H9 (cell line): ENCODE data around the gene NTN3. TPM values are rescaled to one million over a fixed set of nuclear protein-coding genes. Genes with fewer than 3 reads are reported as not detected.
A peak's percentile ranks its signal among the peaks of the same experiment; 100 is the strongest.

Experiments
- DNase-seq: peaks from one replicate; pipeline ENCODE4 v3.0.0-alpha.2; 2017
- H2AFZ ChIP-seq: one replicate; pipeline ENCODE4 v1.6.1; 2013; ENCODE audit warnings: mild to moderate bottlenecking, low read length, control low read depth, moderate library complexity
- H2AK5ac ChIP-seq: 2 replicates; pipeline ENCODE4 v1.6.1; 2013; ENCODE audit warnings: low read length, control low read depth, mixed read lengths; ENCODE audit not compliant: insufficient read length
- H2BK120ac ChIP-seq: one replicate; pipeline ENCODE4 v1.6.1; 2013; ENCODE audit warnings: low read depth, mild to moderate bottlenecking, low read length, control low read depth, inconsistent platforms; ENCODE audit not compliant: poor library complexity, severe bottlenecking
- H2BK12ac ChIP-seq: 2 replicates; pipeline ENCODE4 v1.6.1; 2013; ENCODE audit warnings: low read length, control low read depth, mixed read lengths, low read depth; ENCODE audit not compliant: insufficient read length
- H2BK15ac ChIP-seq: 2 replicates; pipeline ENCODE4 v1.6.1; 2013; ENCODE audit warnings: low read depth, low read length, control low read depth
- H2BK20ac ChIP-seq: one replicate; pipeline ENCODE4 v1.6.1; 2013; ENCODE audit warnings: low read depth, mild to moderate bottlenecking, low read length, control low read depth, inconsistent platforms; ENCODE audit not compliant: poor library complexity, severe bottlenecking
- H2BK5ac ChIP-seq: 2 replicates; pipeline ENCODE4 v1.6.1; 2013; ENCODE audit warnings: low read length, control low read depth, mixed read lengths; ENCODE audit not compliant: insufficient read length
- H3K14ac ChIP-seq: 2 replicates; pipeline ENCODE4 v1.6.1; 2013; ENCODE audit warnings: low read length, control low read depth; ENCODE audit not compliant: insufficient read depth
- H3K18ac ChIP-seq: 2 replicates; pipeline ENCODE4 v1.6.1; 2013; ENCODE audit warnings: low read depth, mild to moderate bottlenecking, mixed read lengths, low read length, control low read depth; ENCODE audit not compliant: insufficient read length
- H3K23ac ChIP-seq: 2 replicates; pipeline ENCODE4 v1.6.1; 2013; ENCODE audit warnings: low read length, control low read depth, mixed read lengths, low read depth; ENCODE audit not compliant: insufficient read length
- H3K23me2 ChIP-seq: 2 replicates; pipeline ENCODE4 v1.6.1; 2013; ENCODE audit warnings: low read depth, mild to moderate bottlenecking, mixed read lengths, low read length, control low read depth; ENCODE audit not compliant: insufficient read length, poor library complexity, severe bottlenecking
- H3K27ac ChIP-seq: 2 replicates; pipeline ENCODE4 v1.5.1; 2013; ENCODE audit warnings: low read length, control low read depth, mixed read lengths, low read depth; ENCODE audit not compliant: insufficient read length
- H3K27me3 ChIP-seq: 2 replicates; pipeline ENCODE4 v1.6.1; 2013; ENCODE audit warnings: low read length, control low read depth, inconsistent platforms; ENCODE audit not compliant: insufficient read depth
- H3K4ac ChIP-seq: 2 replicates; pipeline ENCODE4 v1.6.1; 2013; ENCODE audit warnings: low read depth, mild to moderate bottlenecking, control low read depth, inconsistent platforms, low read length, moderate library complexity
- H3K4me1 ChIP-seq: 2 replicates; pipeline ENCODE4 v1.6.1; 2013; ENCODE audit warnings: low read length, control low read depth, inconsistent platforms; ENCODE audit not compliant: insufficient read depth
- H3K4me2 ChIP-seq: 2 replicates; pipeline ENCODE4 v1.6.1; 2013; ENCODE audit warnings: low read length, control low read depth, mixed read lengths; ENCODE audit not compliant: insufficient read length, insufficient read depth
- H3K56ac ChIP-seq: 2 replicates; pipeline ENCODE4 v1.6.1; 2013; ENCODE audit warnings: low read depth, mild to moderate bottlenecking, mixed read lengths, low read length, control low read depth; ENCODE audit not compliant: insufficient read length
- H3K79me1 ChIP-seq: 2 replicates; pipeline ENCODE4 v1.6.1; 2013; ENCODE audit warnings: low read depth, mild to moderate bottlenecking, moderate library complexity, low read length, control low read depth, inconsistent platforms; ENCODE audit not compliant: insufficient read depth, poor library complexity, severe bottlenecking
- H3K79me2 ChIP-seq: 2 replicates; pipeline ENCODE4 v1.6.1; 2013; ENCODE audit warnings: low read length, control low read depth, inconsistent platforms; ENCODE audit not compliant: insufficient read depth
- H3K9ac ChIP-seq: 2 replicates; pipeline ENCODE4 v1.6.1; 2013; ENCODE audit warnings: low read length, control low read depth, mixed read lengths; ENCODE audit not compliant: insufficient read length; ENCODE audit errors: extremely low read depth
- H3K9me3 ChIP-seq: one replicate; pipeline ENCODE4 v1.6.1; 2013; ENCODE audit warnings: low read depth, low read length, inconsistent platforms; ENCODE audit not compliant: control insufficient read depth
- H3T11ph ChIP-seq: one replicate; pipeline ENCODE4 v1.6.1; 2013; ENCODE audit warnings: mild to moderate bottlenecking, low read length, control low read depth, inconsistent platforms
- H4K20me1 ChIP-seq: one replicate; pipeline ENCODE4 v1.6.1; 2013; ENCODE audit not compliant: control insufficient read depth, insufficient read length, insufficient read depth
- H4K5ac ChIP-seq: 2 replicates; pipeline ENCODE4 v1.6.1; 2013; ENCODE audit warnings: low read depth, mild to moderate bottlenecking, mixed read lengths, low read length, control low read depth; ENCODE audit not compliant: insufficient read length
- H4K8ac ChIP-seq: replicated peaks from 2 replicates; pipeline ENCODE4 v1.6.1; 2013; ENCODE audit warnings: low read length, control low read depth, mixed read lengths, low read depth; ENCODE audit not compliant: insufficient read length
- H4K91ac ChIP-seq: 2 replicates; pipeline ENCODE4 v1.6.1; 2013; ENCODE audit warnings: low read depth, mild to moderate bottlenecking, moderate library complexity, mixed read lengths, low read length, control low read depth; ENCODE audit not compliant: insufficient read length
- H3K27ac Mint-ChIP-seq, 3 experiments: 2 replicates in 2 of 3; 3 replicates in 1 of 3; pipeline ENCODE4 v1.8.0; 2020 to 2021; ENCODE audit warnings: mixed read lengths in 3 of 3, mild to moderate bottlenecking in 1 of 3, moderate library complexity in 1 of 3
- H3K27me3 Mint-ChIP-seq: 2 replicates; pipeline ENCODE4 v1.8.0; 2021; ENCODE audit warnings: low read depth, mild to moderate bottlenecking, moderate library complexity, mixed read lengths
- H3K36me3 Mint-ChIP-seq, 3 experiments: 2 replicates in 2 of 3; 3 replicates in 1 of 3; pipeline ENCODE4 v1.8.0; 2020 to 2021; ENCODE audit warnings: low read depth in 3 of 3, mixed read lengths in 3 of 3; ENCODE audit not compliant: insufficient read depth in 1 of 3
- H3K4me1 Mint-ChIP-seq, 2 experiments: 2 replicates each; pipeline ENCODE4 v1.8.0; 2020; ENCODE audit warnings: mixed read lengths in 2 of 2
- H3K4me3 Mint-ChIP-seq, 2 experiments: 2 replicates in 1 of 2; 3 replicates in 1 of 2; pipeline ENCODE4 v1.8.0; 2020 to 2021; ENCODE audit warnings: mild to moderate bottlenecking in 2 of 2, mixed read lengths in 2 of 2, moderate library complexity in 1 of 2
- H3K9me3 Mint-ChIP-seq, 2 experiments: 2 replicates in 1 of 2; 3 replicates in 1 of 2; pipeline ENCODE4 v1.8.0; 2020; ENCODE audit warnings: mild to moderate bottlenecking in 2 of 2, mixed read lengths in 2 of 2, moderate library complexity in 1 of 2
- CTCF ChIP-seq: fragments of 200-600 bp; sonication (generic); conservative IDR thresholded peaks from 3 replicates; pipeline ENCODE4 v1.8.0; 2021; ENCODE audit warnings: antibody characterized with exemption, mild to moderate bottlenecking
- WGBS: extraction: QIAGEN DNeasy Blood & Tissue Kit; methylation state at CpG from one replicate; pipeline ENCODE4 v1.1.7; 2013; ENCODE audit warnings: missing lambda C conversion rate, low lambda C conversion rate, mixed read lengths; ENCODE audit not compliant: insufficient read length; ENCODE audit errors: extremely low coverage; 5-methylcytosine and 5-hydroxymethylcytosine counted together
- total RNA-seq: library from RNA; stranded (reverse); gene quantifications from 2 replicates; pipeline ENCODE4 v1.2.1, GENCODE V29; 2021

Gene NTN3
- total RNA-seq, 1 experiment from 2014 or later = 1.3 TPM

GRCh38 chr16:2471653-2472487 is 773 bp downstream of the NTN3 start:
- Mint-ChIP-seq H3K9me3 (no peaks in the 10 kb centered on the region), H3K27me3 (peaks cover 47% of the 10 kb centered on the region), H3K4me1 (peaks cover 26 to 31% of the 10 kb centered on the region in 2 experiments), H3K4me3 (peak overlapping the region in 1 of 2 experiments; percentile 17; a peak in 1 of 5 replicates), H3K36me3 (no peaks in the 10 kb centered on the region), H3K27ac (no peak overlapping the region)
- no peak overlapping the region for H2BK12ac ChIP-seq
- no peaks in the 10 kb centered on the region for H3K4me1 ChIP-seq
- no peak overlapping the region for H3K56ac ChIP-seq
- DNase-seq = no peak
- H2AK5ac ChIP-seq = no peak overlapping the region
- H3T11ph ChIP-seq = no peak overlapping the region
- no peaks in the 10 kb centered on the region for H3K79me1 ChIP-seq
- H3K18ac ChIP-seq = no peak overlapping the region
- H3K23ac ChIP-seq = no peak overlapping the region
- WGBS = no CpG with 5 or more reads among the region's 61 CpGs
- TF ChIP-seq CTCF = no peak
- no peak overlapping the region for H2BK15ac ChIP-seq
- no peak overlapping the region for H2BK5ac ChIP-seq
- no peak overlapping the region for H3K4me2 ChIP-seq
- no peak overlapping the region for H3K4ac ChIP-seq
- no peak overlapping the region for H4K8ac ChIP-seq
- no peak overlapping the region for H3K27ac ChIP-seq
- H3K9me3 ChIP-seq = no peaks in the 10 kb centered on the region
- H4K20me1 ChIP-seq = no peaks in the 10 kb centered on the region
- H3K9ac ChIP-seq = no peak overlapping the region
- H4K91ac ChIP-seq = no peak overlapping the region
- no peak overlapping the region for H2AFZ ChIP-seq
- no peak overlapping the region for H4K5ac ChIP-seq
- H2BK120ac ChIP-seq = no peak overlapping the region
- H3K23me2 ChIP-seq = peaks cover 15% of the 10 kb centered on the region
- H3K79me2 ChIP-seq = no peaks in the 10 kb centered on the region
- no peak overlapping the region for H3K14ac ChIP-seq
- no peak overlapping the region for H2BK20ac ChIP-seq
- peaks cover 18% of the 10 kb centered on the region; the same call in 1 of the 2 replicates for H3K27me3 ChIP-seq
